ENCODE data around the gene STAT5B.
"Not testable (repeated sequence)": the region's sequence is repeated elsewhere in the genome, so short reads cannot be mapped to it uniquely, and the experiment has no call there.

STAT5B gene

DNA sequence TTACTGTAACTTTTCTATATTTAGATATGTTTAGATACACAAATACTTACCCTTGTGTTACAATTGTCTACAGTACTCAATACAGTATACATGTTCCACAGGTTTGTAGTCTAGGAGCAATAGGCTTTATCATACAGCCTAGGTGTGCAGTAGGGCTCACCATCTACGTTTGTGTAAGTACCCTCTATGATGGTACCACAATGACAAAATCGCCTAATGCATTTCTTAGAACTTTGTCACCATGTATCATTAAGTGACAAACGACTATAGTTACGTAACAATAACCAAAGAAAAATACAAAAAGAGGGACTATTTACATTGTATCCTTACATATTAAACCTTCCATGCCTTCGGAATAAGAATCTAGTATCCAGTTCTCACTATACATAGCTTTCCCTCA is 8.0 kb downstream of the STAT5B start:
- H3K9me3 ChIP-seq (replicated peaks; ENCODE audit: insufficient read depth, low read length) = no peaks in the 10 kb centered on the region
- no peaks in the 10 kb centered on the region for H3K27me3 ChIP-seq (replicated peaks; ENCODE audit: insufficient read depth, low read length)
- H3F3A ChIP-seq (ENCODE audit: insufficient read depth, low read length) = no peaks in the 10 kb centered on the region
- no peaks in the 10 kb centered on the region for H4K20me1 ChIP-seq (ENCODE audit: insufficient read depth, low read length)
- H3K4me1 ChIP-seq (ENCODE audit: low read length) = no peaks in the 10 kb centered on the region
- no peak overlapping the region for H2AFZ ChIP-seq (ENCODE audit: low read length)
- H3K9me2 ChIP-seq (replicated peaks; ENCODE audit: insufficient read depth, low read length) = no peaks in the 10 kb centered on the region
- no peak overlapping the region for H3K27ac ChIP-seq (ENCODE audit: low read length)
- H3K4me3 ChIP-seq (ENCODE audit: low read length) = no peak overlapping the region
- no peak for DNase-seq
- peaks cover 10% of the 10 kb centered on the region; the same call in 1 of the 2 replicates for H3K79me2 ChIP-seq (ENCODE audit: low read length)
- no peak overlapping the region for H3K4me2 ChIP-seq (ENCODE audit: low read depth, low read length)
- TF ChIP-seq EZH2 (optimal IDR thresholded peaks at IDR 0.05; ENCODE audit: low read depth, low read length) = no peak
- no peak for TF ChIP-seq EZH2phosphoT487 (IDR thresholded peaks at IDR 0.05; ENCODE audit: low read length)
- TF ChIP-seq, protein P1, sequence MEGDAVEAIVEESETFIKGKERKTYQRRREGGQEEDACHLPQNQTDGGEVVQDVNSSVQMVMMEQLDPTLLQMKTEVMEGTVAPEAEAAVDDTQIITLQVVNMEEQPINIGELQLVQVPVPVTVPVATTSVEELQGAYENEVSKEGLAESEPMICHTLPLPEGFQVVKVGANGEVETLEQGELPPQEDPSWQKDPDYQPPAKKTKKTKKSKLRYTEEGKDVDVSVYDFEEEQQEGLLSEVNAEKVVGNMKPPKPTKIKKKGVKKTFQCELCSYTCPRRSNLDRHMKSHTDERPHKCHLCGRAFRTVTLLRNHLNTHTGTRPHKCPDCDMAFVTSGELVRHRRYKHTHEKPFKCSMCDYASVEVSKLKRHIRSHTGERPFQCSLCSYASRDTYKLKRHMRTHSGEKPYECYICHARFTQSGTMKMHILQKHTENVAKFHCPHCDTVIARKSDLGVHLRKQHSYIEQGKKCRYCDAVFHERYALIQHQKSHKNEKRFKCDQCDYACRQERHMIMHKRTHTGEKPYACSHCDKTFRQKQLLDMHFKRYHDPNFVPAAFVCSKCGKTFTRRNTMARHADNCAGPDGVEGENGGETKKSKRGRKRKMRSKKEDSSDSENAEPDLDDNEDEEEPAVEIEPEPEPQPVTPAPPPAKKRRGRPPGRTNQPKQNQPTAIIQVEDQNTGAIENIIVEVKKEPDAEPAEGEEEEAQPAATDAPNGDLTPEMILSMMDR (IDR thresholded peaks at IDR 0.05; ENCODE audit: low read length) = no peak
- no peak overlapping the region for H3K9ac ChIP-seq (ENCODE audit: low read length)
- H3K36me3 ChIP-seq (replicated peaks; ENCODE audit: insufficient read depth, low read length) = no peaks in the 10 kb centered on the region

DNA sequence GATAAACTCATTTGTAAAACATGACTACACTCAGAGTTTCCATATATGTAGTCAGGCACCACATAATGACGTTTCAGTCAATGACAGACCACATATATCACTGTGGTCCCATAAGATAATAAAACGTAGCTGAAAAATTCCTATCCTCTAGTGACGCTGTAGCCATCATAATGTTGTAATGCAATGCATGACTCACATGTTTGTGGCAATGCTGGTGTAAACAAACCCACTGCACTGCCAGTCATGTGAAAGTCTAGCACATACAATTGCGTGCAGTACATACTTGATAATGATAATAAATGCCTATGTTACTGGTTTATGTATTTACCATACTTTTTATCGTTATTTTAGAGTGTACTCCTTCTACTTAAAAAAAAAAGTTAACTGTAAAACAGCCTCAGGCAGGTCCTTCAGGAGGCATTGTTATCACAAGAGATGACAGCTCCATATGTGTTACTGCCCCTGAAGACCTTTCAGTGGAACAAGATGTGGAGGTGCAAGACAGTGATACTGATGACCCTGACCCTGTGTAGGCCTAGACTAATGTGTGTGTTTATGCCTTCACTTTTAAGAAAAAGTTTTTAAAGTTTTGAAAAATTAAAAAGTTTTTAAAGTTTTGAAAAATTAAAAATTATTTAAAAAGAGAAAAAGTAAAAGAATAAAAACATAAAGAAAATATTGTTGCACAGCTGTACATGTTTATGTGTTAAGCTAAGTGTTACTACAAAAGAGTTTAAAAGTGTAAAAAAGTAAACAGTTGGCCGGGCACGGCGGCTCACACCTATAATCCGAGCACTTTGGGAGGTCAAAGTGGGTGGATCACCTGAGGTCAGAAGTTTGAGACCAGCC is 9.0 kb downstream of the STAT5B start:
- Histone ChIP-seq H3K79me2 (ENCODE audit: low read length) (0 out of 2 replicates have a peak, but pooled peaks cover 3% of the 10 kb centered on the region), H3K27me3 (replicated peaks; ENCODE audit: insufficient read depth, low read length) (no peaks in the 10 kb centered on the region), H3K27ac (ENCODE audit: low read length) (no peak overlapping the region), H3K4me2 (ENCODE audit: low read depth, low read length) (no peak overlapping the region), H2AFZ (ENCODE audit: low read length) (no peak overlapping the region), H3K9me3 (replicated peaks; ENCODE audit: insufficient read depth, low read length) (no peaks in the 10 kb centered on the region), H4K20me1 (ENCODE audit: insufficient read depth, low read length) (no peaks in the 10 kb centered on the region), H3F3A (ENCODE audit: insufficient read depth, low read length) (no peaks in the 10 kb centered on the region), H3K36me3 (replicated peaks; ENCODE audit: insufficient read depth, low read length) (no peaks in the 10 kb centered on the region), H3K9ac (ENCODE audit: low read length) (no peak overlapping the region), H3K4me1 (ENCODE audit: low read length) (no peaks in the 10 kb centered on the region), H3K9me2 (replicated peaks; ENCODE audit: insufficient read depth, low read length) (no peaks in the 10 kb centered on the region), H3K4me3 (ENCODE audit: low read length) (no peak overlapping the region)
- no peak for DNase-seq
- TF ChIP-seq, protein P1 (IDR thresholded peaks at IDR 0.05; ENCODE audit: low read length) = no peak
- TF ChIP-seq EZH2phosphoT487 (IDR thresholded peaks at IDR 0.05; ENCODE audit: low read length) = no peak
- no peak for TF ChIP-seq EZH2 (optimal IDR thresholded peaks at IDR 0.05; ENCODE audit: low read depth, low read length)

DNA sequence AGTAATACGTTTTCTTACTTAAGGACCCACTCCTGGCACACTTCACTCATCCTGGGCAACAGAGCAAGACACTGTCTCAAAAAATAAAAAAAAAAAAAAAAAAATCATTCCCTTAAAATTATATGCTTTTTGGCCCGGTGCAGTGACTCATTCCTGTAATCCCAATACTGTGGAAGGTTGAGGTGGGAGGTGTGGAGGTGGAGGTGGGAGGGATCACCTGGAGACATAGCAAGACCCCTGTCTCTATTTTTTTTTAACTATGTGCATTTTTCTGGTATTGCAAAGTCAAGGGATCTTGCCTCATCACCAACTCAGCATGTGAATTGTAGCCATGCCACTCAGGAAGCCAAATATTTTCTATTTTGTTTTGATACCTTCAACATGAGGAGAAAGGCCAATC is 9.7 kb downstream of the STAT5B start:
- no peak overlapping the region for H2AFZ ChIP-seq (ENCODE audit: low read length)
- H3K9me3 ChIP-seq (replicated peaks; ENCODE audit: insufficient read depth, low read length) = no peaks in the 10 kb centered on the region
- no peaks in the 10 kb centered on the region for H3K4me1 ChIP-seq (ENCODE audit: low read length)
- H3K9me2 ChIP-seq (replicated peaks; ENCODE audit: insufficient read depth, low read length) = no peaks in the 10 kb centered on the region
- H3K27me3 ChIP-seq (replicated peaks; ENCODE audit: insufficient read depth, low read length) = no peaks in the 10 kb centered on the region
- no peaks in the 10 kb centered on the region for H4K20me1 ChIP-seq (ENCODE audit: insufficient read depth, low read length)
- TF ChIP-seq EZH2phosphoT487 (IDR thresholded peaks at IDR 0.05; ENCODE audit: low read length) = no peak
- TF ChIP-seq EZH2 (optimal IDR thresholded peaks at IDR 0.05; ENCODE audit: low read depth, low read length) = no peak
- TF ChIP-seq, protein P1 (IDR thresholded peaks at IDR 0.05; ENCODE audit: low read length) = no peak
- no peak for DNase-seq
- no peak overlapping the region for H3K4me3 ChIP-seq (ENCODE audit: low read length)
- no peaks in the 10 kb centered on the region for H3K36me3 ChIP-seq (replicated peaks; ENCODE audit: insufficient read depth, low read length)
- no peak overlapping the region for H3K27ac ChIP-seq (ENCODE audit: low read length)
- H3K9ac ChIP-seq (ENCODE audit: low read length) = no peak overlapping the region
- H3F3A ChIP-seq (ENCODE audit: insufficient read depth, low read length) = no peaks in the 10 kb centered on the region
- H3K79me2 ChIP-seq (ENCODE audit: low read length) = 0 out of 2 replicates have a peak, but pooled peaks cover 3% of the 10 kb centered on the region
- H3K4me2 ChIP-seq (ENCODE audit: low read depth, low read length) = no peak overlapping the region

DNA sequence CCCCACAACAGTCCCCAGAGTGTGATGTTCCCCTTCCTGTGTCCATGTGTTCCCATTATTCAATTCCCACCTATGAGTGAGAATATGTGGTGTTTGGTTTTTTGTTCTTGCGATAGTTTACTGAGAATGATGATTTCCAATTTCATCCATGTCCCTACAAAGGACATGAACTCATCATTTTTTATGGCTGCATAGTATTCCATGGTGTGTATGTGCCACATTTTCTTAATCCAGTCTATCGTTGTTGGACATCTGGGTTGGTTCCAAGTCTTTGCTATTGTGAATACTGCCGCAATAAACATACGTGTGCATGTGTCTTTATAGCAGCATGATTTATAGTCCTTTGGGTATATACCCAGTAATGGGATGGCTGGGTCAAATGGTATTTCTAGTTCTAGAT is 11.8 kb downstream of the STAT5B start:
- H3K9ac ChIP-seq (ENCODE audit: low read length); H3F3A ChIP-seq (ENCODE audit: insufficient read depth, low read length); H3K4me2 ChIP-seq (ENCODE audit: low read depth, low read length); H3K4me3 ChIP-seq (ENCODE audit: low read length); H3K27me3 ChIP-seq (replicated peaks; ENCODE audit: insufficient read depth, low read length); H3K79me2 ChIP-seq (ENCODE audit: low read length); H2AFZ ChIP-seq (ENCODE audit: low read length); H3K27ac ChIP-seq (ENCODE audit: low read length); H3K4me1 ChIP-seq (ENCODE audit: low read length); DNase-seq; H3K36me3 ChIP-seq (replicated peaks; ENCODE audit: insufficient read depth, low read length); H4K20me1 ChIP-seq (ENCODE audit: insufficient read depth, low read length); H3K9me3 ChIP-seq (replicated peaks; ENCODE audit: insufficient read depth, low read length); H3K9me2 ChIP-seq (replicated peaks; ENCODE audit: insufficient read depth, low read length): not testable (repeated sequence)

Measured in MM.1S (cell line).